GM18517 (cell line): ENCODE results near the gene GLT8D2.

ENCODE experiments used
- ATAC-seq: cut with Tn5 transposase; IDR thresholded peaks from one replicate; pipeline ENCODE4 v1.9.1; 2021; ENCODE audit warnings: mild to moderate bottlenecking, moderate library complexity; ENCODE audit not compliant: unreplicated experiment

GLT8D2 gene

DNA sequence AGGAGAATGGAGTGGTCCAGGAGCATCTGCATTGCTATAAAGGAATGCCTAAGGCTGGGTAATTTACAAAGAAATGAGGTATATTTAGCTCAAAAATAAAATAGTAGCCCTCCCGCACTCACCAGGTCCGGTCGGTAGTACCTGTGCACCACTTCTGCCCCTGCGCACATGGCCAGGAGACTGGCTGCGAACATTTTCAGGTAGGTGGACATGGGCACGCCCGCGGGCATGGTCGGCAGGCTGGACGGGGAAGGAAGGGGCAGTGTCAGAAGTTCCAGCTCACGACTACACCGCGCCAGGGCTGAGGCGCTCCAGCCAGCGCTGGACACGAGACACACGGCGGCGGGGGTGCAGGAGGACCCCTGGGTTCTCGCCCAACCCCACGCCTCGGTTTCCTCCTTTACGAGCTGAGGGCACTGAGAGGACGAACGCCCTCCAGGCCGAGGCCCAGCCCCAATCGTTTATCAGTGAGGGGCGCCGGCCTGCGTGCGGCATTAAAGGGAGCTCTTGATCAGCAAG lies 93.4 kb downstream of the GLT8D2 start:
- peak; percentile 18 for ATAC-seq

DNA sequence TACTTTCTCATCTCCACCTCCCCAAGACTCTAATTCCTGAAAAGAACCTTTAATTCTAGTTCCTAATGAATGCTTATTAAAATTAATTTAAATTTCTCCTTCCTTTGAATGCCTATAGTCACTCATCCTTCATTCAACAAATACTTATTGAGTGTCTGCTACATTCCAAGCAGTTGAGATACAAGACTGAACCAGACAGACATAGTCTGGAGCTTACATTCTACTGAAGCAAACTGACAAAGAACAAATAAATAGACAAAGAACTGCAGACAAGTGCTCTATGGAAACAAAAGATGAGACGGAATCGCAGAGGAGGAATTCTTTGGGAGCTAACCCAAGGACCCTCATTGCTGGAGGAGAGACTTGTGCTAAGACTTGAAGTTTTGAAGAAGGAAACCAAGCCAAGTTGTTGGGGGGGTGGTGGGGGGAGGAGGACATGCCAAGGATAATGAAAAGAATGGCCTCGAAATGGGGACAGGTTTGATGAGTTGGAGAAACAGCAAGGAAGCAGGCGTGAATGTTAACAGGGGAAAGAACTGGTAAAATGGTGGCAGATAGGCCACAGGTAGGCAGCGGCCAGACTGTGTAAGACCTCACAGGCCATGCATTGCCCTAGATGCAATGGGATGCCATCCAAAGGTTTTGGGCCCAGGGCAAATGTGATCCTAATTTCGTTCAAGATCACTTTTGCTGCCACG lies 94.0 kb downstream of the GLT8D2 start:
- no peak for ATAC-seq

DNA sequence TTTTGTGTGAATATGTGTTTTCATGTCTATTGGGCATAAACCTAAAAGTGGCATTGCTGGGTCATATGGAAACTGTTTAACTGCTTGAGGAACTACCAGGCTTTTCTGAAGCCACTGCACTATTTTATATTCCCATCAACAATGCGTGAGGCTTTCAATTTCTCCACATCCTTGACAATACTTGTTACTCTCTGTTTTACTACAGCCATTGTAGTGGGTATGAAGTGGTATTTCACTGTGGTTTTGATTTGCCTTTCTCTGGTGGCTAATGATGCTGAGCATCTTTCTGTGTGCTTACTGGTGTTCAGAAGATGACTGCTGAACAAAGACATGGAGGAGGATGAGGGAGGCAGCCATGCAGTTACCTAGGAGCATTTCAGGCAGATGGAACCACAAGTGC lies 97.5 kb downstream of the GLT8D2 start:
- ATAC-seq: no peak

DNA sequence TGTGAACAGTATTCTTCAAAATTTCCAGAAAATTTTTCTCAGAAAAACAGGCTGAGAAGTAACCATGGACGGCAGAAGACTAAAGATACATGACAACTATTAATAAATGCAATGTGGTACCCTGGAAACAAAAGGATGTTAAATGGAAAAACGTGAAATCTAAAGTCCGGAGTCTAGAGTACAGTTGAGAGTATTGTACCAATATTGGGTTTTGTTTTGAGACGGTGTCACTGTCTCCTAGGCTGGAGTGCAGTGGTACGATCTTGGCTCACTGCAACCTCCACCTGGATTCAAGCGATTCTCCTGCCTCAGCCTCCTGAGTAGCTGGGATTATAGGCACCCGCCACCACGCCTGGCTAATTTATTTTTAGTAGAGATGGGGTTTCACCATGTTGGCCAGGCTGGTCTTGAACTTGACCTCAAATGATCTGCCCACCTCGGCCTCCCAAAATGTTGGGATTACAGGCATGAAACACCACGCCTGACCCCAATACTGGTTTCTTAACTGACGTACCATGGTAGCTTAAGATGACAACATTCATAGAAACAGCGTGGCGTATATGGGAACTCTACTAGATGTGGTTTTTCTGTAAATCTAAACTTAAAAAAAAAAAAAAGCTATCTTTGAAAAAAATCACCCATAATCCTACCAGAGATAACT lies 101.1 kb downstream of the GLT8D2 start:
- ATAC-seq: no peak

DNA sequence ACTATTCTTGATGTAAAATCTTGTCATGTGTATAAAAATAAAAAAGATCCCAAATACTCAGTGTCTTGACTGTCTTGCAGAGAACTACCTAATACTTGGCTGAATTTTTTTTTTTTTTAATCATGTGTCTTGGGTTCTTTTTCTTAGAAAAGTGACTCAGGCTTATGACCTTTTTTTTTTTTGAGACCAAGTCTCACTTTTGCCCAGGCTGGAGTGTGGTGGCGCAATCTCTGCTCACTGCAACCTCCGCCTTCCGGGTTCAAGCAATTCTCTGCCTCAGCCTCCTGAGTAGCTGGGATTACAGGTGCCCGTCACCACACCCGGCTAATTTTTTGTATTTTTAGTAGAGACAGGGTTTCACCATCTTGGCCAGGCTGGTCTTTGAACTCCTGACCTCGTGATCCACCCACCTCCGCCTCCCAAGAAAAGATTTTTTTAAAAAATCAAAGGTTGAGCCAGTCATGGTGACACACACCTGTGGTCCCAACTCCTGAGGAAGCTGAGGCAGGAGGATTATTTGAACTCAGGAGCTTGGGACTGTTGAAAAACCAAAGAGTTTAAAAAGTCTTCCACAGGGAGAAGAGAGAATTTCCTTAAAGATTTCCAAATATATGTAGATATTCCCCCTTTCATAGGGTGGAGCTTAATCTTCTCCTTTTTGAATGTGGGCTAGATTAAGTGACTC lies 102.0 kb downstream of the GLT8D2 start:
- ATAC-seq: no peak

DNA sequence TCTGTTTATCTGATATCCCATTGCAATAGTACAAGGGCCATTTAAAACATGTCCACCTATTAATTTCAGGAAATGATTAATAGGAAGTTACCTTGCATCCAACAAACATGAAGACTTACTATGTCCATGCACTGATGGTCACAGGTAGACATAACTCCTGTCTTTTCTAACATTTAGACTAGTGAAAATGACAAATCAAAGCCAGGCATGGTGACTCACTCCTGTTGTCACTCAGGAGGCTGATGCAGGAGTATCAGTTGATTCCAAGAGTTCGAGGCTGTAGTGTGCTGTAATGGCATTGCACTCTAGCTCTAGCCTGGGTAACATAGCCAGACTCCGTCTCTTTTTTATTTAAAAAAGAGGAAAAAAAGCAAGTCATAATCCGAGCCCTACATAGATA lies 105.0 kb downstream of the GLT8D2 start:
- ATAC-seq: no peak
